ENCODE results near the gene KCNN1.

DNA sequence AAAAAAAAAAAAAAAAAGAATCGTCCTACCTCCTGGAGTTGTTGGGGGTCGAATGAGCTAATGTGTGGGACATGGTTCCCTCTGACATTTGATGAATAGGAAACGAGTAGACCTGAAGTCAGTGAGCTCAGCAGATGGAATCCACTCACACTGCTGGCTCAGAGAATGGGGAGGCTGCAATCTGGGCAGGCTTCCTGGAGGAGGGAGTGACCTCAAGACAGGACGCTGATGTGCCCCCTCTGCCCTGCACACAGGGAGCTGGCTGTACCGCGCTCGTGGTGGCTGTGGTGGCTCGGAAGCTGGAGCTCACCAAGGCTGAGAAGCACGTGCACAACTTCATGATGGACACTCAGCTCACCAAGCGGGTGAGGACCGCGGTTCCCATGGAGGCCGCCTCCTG is 21.3 kb downstream of the KCNN1 start:
- TF ChIP-seq, protein P1, sequence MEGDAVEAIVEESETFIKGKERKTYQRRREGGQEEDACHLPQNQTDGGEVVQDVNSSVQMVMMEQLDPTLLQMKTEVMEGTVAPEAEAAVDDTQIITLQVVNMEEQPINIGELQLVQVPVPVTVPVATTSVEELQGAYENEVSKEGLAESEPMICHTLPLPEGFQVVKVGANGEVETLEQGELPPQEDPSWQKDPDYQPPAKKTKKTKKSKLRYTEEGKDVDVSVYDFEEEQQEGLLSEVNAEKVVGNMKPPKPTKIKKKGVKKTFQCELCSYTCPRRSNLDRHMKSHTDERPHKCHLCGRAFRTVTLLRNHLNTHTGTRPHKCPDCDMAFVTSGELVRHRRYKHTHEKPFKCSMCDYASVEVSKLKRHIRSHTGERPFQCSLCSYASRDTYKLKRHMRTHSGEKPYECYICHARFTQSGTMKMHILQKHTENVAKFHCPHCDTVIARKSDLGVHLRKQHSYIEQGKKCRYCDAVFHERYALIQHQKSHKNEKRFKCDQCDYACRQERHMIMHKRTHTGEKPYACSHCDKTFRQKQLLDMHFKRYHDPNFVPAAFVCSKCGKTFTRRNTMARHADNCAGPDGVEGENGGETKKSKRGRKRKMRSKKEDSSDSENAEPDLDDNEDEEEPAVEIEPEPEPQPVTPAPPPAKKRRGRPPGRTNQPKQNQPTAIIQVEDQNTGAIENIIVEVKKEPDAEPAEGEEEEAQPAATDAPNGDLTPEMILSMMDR (IDR thresholded peaks at IDR 0.05), result no peak
- TF ChIP-seq POLR2A (IDR thresholded peaks at IDR 0.05), result no peak

Measured in esophagus squamous epithelium (tissue), 4 donors.